ENCODE results near the gene PCSK2.
"Not testable (repeated sequence)": the region's sequence is repeated elsewhere in the genome, so short reads cannot be mapped to it uniquely, and the experiment has no call there.

The PCSK2 gene, protein sequence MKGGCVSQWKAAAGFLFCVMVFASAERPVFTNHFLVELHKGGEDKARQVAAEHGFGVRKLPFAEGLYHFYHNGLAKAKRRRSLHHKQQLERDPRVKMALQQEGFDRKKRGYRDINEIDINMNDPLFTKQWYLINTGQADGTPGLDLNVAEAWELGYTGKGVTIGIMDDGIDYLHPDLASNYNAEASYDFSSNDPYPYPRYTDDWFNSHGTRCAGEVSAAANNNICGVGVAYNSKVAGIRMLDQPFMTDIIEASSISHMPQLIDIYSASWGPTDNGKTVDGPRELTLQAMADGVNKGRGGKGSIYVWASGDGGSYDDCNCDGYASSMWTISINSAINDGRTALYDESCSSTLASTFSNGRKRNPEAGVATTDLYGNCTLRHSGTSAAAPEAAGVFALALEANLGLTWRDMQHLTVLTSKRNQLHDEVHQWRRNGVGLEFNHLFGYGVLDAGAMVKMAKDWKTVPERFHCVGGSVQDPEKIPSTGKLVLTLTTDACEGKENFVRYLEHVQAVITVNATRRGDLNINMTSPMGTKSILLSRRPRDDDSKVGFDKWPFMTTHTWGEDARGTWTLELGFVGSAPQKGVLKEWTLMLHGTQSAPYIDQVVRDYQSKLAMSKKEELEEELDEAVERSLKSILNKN

DNA sequence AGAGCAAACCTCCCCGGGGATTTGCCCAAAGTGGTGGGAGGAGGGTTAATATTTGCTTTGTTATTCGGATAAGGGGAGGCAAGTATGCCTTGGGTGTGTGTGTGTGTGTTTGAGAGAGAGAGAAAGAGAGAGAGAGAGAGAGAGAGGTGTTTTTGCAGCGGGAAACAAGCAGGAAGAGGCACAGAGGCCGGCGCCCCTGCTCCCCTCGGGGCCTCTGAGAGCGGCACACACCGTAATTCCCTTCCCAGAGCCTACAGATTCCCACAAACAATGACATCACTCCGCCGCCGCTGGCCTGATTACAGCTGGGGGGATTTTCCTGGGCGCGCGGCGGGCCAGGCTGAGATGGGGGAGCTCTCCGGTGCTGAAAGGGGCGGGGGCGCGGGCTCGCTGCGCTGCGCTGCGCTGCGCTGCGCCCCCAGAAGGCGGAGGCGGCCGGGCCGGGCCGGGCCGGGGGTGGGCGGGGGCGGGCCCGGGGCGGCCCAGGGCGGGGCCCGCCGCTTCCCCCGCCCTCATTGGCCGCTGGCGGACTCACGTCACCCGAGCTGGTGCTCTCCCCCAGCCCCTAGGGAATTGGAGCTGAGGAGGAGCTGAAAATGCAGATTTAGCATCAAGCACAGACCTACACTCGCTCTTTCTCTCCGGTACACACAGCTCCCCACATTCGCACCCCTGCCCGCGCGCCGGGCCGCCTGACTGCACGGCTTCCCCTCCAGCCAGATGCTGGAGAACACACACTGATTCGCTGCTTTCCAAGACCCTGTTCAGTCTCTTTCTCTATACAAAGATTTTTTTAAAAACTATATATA lies at the start of gene PCSK2:
Gene PCSK2 (plus strand): TSS at position 631 of the 809 bp plus-strand sequence. CDS start 266 bp downstream, outside the sequence.
- DNase-seq (ENCODE audit: low read depth in 2 of 2) = no peak

DNA sequence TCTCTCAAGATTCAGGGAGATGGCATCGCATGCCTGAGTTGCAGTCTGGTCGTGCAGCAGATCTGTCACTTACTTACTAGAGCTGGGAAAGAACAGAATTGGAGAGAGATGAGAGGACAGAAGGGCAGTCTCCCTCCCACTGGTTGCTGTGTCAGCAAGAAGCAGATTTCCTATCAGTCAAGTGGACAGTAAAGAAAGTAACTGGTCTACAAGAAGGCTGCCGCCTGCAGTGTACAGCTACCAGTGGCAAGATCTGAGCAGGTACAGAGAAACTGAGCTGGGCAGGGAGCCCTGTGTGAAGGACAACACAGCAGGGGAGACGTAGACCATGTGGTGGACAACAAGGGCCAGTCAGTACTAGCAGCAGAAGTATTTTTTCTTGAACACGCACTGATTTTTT lies 49.5 kb upstream of the PCSK2 start:
- no peak for DNase-seq (ENCODE audit: low read depth in 2 of 2)

DNA sequence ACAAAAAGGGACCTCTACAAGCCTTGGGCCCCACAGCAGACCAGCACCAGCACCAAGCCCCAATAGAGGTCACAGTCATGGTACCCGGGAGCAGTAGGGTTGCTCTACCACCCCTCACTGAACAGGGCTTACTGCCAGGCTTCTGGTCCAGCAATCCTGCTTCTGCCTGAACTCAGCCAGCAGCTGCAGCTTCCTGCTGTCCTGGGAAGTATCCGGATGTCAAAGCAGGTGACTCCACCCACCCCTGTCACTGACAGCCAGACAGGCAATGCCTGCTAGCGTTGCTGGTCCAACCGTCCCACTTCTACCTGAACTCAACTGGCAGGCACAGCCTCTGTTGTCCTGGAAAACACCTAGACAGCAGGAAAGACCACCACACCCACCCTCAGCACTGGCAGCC lies 47.0 kb upstream of the PCSK2 start:
- DNase-seq (ENCODE audit: low read depth in 2 of 2) = no peak

DNA sequence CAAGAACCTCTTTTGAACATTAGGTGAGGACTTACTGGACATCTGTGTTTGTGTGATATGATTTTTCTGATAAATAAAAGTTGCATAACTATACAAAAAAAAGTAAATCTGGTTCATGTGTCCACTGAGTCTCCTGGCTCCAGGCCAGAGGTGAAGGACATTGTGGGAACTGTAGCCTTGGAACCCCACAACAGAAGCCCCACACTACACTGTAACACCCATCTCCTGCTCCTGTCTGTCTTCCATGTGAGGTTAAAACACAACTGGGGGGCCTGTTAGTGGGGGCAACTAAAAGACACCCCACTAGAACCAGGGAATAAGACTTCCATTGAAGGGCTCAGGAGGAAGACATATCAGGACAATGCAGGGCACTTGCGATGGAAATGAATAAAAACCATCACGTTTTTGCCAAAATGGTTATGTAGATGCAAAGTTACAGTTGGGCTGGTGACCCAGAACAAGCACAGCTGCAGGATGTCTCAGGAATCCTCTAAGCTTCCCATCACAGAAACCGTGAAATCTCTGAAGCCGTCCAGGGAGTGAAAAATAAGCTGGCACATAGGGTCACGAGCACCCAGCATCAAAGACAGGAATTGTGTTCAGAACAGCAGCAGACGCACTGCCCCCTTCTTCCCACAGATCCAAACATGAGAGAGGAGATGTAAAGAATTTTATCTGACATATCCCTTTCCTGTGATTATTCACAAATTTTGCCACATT lies 36.7 kb upstream of the PCSK2 start:
- no peak for DNase-seq (ENCODE audit: low read depth in 2 of 2)

DNA sequence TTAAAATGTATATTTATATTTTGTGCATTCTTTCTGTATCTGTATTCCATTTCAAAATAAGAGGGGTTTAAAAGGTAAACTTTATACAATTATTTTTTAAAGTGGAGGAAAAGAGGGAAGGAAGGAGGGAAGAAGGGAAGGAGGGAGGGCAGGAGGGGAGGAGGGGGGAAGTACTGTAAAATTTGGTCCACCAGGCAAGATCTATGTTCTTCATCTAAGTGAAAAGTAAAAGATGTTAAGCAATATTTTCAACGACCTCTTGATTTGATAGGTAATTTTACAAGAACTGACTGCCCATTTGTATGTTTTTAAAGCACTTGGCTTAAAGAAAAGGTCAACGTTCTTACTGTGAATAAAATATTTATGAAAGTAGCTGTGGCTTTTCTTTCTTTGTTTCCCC lies 29.8 kb upstream of the PCSK2 start:
- no peak for DNase-seq (ENCODE audit: low read depth in 2 of 2)

DNA sequence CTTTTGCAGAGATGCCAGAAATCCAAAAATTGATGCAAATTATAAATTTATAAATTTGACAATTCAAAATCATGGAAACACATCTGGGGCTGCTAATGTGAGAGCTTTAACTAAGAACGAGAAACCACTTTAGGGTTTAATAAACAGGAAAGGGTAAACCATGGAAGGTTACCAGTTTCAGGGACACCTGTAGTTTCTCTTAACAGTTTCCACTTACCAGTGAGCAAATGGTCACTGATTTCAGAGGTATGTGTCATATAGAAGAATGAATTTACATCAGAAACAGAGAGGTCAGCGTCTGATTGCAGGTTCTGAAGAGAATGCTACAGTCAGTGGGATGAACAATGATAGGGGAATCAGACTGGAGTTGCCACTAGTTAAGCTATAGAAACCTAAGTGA lies 24.8 kb upstream of the PCSK2 start:
- no peak for DNase-seq (ENCODE audit: low read depth in 2 of 2)

DNA sequence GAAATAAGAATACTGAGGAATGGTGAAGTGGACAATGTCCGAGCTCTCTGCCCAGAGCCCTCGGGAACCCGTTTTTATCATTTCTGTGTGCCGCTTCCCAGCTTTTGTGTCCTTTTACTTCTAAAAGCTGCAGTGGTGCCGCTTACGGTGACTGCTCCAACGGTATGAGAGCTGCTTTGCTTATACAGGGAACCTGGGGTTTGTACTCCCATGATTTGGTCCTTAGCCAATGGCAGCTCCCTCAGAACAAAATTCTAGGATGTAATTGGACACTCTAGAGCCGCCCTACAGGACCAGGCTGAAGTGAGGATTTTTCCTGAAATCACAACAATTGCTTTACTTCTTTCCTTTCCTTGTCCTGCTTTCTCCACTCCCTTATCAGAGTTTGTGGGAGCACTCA lies 24.2 kb upstream of the PCSK2 start:
- no peak for DNase-seq (ENCODE audit: low read depth in 2 of 2)

DNA sequence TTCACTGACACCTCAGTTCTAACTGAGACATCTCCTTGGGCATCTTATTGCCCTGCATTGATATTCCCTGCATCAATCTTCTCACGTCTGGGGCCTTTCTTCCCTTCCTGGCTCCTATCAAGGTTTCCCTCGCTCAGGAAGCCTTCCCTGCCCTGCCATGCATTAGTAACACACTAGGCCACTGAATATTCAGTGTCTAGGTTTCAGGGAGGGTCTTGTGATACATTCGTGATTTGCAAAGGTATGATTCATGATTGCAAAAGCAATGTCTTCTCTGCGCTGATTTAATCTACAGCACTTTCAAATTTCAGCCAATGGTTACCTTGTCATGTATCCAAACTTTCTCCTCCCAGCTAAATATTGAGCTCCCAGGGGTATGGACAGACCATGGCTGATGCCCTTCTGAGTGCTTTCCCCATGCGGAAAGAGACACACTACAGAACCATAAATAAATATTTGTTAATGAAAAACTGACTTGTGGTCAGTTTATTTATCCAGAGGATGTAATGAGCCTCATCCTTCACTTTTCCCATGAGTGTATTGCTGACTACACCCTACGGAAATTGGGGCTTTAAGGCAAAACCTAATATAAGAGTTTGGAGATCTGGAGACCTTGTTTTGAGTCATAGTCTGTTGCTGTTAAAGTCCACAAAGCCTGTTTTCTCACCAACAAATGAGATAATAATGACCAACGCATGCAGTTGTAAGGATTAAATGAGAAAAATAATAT lies 21.6 kb upstream of the PCSK2 start:
- no peak for DNase-seq (ENCODE audit: low read depth in 2 of 2)

DNA sequence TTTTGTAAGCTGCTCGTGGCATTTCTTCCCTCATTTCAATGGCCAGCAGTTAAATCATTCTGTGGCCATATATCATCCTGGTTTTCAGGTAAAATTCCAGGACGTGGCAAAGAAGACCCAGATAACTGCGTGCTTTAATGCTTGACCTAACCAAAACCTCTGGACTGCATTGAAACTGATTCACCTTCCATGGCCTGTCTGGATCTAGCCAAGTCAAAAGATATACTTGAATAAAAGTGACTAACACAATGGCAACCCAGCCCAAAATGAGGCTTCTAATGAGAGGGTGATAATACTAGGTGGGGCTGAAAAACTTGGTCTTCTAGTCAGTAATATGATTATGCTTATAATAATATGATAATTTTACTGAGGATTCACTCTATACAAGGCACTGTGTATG lies 16.5 kb upstream of the PCSK2 start:
- no peak for DNase-seq (ENCODE audit: low read depth in 2 of 2)

DNA sequence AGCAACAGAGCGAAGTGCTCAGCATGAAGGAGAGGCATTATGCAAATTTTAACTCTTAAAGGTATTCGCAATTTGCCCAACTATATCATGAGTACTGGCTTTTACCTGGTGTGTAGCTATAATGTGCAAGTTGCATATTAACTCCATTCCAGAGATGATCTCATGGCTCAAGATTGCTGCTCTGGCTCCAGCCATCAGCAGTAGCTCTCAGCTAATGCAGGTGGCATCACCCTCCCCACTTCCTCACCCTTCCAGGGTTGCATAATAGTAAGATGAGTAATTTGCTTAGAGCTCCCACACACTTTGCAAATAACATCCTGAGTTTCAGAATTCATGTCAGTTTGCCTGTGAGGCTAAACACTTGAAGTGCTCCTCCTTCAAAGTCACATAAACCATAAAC lies 15.9 kb upstream of the PCSK2 start:
- DNase-seq (ENCODE audit: low read depth in 2 of 2) = no peak

DNA sequence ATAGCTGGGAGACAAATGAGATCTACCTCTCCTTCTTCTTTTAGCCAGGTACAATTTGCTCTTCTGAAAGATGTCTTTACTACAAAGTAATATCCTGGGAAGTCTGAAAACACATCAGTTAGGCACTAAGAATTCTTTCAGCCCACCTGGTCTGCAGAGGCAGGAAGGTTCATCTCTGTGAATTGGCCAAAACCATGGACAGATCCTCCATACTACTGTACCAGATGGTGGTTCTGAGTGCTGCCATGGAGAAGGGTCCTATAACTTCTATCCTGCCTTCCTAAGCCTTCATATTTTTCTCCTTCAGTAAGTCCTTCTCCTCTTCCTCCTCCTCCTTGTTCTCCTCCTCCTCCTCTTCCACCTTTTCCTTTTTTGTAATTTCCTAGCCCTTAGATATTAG lies 11.7 kb upstream of the PCSK2 start:
- DNase-seq (ENCODE audit: low read depth in 2 of 2) = no peak

DNA sequence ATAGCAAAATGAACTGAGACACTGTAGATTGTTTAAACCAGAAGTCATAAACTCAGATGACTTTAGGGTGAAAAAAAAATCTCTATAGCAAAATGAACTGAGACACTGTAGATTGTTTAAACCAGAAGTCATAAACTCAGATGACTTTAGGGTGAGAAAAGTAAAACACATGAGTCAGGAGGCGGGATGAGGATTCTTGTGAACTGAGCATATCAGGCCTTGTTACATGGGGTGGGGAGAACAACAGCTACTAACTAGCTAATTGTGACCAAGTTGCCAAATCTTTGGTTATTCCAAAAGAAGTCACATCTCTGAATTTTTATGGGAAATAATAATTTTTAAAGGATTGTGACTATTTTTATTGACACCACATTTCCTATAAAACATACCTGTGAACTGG lies 7.0 kb upstream of the PCSK2 start:
- not testable (repeated sequence) for DNase-seq (ENCODE audit: low read depth in 2 of 2)

DNA sequence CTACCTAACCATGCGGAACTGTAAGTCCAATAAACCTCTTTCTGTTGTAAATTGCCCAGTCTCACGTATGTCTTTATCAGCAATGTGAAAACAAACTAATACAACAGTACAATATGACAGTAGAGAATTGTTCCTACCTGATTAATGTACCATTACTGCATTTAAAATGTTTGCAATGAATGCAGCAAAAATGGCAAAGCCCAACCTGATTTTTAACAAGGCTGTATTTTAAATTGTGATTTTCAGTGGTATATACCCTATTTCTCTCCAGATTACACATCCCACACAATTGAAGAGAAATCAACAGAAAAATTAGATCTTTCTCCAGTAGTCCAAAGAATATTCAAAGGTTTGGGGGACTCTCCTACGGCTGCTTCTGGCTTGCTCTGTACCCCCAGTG lies 3.3 kb upstream of the PCSK2 start:
- no peak for DNase-seq (ENCODE audit: low read depth in 2 of 2)

DNA sequence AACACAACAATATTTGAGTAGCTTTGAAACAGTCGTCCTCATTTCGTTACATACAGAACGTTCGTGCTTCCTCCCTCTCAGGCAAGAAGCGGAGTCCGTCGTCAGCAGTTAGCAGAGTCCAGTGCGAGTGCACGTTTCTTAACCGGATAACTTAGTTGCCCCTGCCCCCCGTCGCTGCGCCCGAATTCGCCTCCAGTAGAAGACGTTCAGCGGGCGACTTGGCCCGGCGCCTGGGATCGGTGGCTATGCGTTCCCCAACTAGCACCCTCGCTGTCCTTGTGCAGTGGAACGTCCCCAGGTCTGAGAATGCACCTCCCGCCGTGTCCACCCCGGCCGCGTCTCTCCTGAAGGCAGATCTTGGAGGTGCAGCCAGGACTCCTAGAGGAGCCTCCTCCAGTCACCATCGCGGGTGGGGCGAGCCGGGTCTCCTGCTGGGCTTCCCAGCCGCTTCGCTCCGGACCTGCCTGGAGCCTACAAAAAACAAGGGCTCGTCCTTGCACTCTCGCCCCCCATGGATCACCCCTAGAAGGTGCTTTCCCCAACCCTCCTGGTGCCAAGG lies 910 bp upstream of the PCSK2 start:
- no peak for DNase-seq (ENCODE audit: low read depth in 2 of 2)

DNA sequence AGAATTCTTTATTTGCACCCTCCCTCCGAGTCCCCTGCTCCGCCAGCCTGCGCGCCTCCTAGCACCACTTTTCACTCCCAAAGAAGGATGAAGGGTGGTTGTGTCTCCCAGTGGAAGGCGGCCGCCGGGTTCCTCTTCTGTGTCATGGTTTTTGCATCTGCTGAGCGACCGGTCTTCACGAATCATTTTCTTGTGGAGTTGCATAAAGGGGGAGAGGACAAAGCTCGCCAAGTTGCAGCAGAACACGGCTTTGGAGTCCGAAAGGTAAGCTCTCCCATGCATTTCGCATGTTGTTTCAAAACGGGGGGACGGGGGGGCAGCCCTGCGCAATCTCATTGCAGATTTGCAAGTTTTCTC lies 357 bp downstream of the PCSK2 start:
- DNase-seq (ENCODE audit: low read depth in 2 of 2) = no peak

DNA sequence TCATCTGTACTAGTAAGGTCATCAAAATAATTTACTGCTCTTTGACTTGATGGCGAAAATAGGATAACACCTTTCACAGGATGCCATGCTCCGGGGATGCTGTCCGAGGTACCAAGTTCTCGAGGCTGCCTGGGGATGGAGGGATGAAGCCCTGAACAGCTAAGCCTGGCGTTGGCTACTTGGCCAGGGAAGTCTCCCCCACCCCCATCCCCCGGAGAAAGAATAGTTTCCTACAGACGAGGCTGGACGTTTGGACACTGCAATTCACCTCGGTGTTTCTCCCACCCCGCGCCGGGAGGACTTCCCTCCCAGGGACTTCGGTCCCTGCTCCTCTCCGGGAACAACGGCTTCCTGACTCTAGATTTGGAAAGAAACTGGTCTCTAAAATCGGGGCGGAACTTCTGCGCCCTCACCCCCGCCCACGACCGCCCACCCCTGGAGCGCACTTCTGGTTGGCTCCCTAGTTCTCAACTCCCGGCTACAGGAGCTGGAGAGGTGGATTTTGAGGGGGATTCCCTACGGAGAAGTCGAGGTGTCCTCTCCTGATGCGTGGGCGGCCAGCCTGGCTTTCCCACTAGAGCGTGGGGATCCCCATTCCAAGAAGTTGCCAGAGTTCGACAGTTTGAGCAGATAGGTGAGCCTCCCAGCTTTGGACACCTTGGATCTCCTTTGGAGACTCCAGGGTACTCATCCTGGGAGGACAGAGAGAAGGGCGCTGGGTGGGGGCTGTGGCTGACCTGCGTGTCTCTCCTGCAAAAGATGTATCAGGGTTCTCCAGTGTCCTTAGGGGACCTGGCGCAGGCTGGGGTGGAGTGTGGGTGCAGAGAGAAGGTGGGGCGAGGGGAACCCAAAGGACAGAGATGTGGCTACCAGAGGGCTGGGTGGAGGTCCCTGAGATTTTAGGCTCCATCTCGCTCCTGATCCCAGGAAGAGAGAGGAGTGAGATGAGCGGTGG lies 1.1 kb downstream of the PCSK2 start:
- DNase-seq (ENCODE audit: low read depth in 2 of 2) = no peak

DNA sequence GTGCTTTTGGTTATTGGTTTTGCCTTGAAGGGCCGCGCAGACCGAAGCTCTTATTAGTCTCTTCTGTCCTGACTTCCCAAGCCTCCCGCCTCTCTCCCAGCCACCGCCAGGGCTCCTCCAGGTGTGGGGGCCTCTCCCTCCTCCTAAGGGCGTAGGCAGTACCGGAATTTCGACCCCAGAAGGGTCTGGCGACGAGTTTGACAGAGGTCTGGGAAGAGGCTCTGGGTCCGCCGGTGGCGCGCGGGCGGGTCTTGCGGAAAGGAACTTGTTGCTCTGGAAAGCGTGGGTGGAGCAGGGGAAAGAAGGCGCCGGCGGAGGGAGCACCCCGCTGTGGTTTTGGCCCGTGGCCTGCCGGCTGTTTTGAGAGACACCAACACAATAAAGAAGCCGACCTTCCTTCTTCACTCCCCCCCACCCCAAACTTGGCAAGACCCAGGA lies 1.8 kb downstream of the PCSK2 start:
- no peak for DNase-seq (ENCODE audit: low read depth in 2 of 2)

DNA sequence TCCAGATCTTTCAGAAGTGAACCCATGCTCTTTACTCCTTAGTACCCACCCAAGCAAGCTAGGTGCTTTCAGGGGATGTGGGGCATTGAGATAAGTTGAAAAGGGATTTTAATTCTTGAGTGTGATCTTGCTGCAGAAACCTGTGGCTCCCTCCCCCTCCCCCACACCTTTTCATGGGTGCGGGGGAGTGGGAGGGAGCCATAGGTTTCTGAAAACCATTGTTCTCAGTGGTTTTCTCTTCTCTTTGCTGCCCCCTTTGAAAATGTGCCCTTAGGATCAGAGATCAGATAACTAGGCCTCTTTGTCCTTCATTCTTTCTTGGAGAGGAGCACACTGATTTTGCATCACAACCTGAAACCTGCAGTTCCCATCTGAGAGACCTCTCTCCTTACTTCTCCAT lies 2.4 kb downstream of the PCSK2 start:
- no peak for DNase-seq (ENCODE audit: low read depth in 2 of 2)

DNA sequence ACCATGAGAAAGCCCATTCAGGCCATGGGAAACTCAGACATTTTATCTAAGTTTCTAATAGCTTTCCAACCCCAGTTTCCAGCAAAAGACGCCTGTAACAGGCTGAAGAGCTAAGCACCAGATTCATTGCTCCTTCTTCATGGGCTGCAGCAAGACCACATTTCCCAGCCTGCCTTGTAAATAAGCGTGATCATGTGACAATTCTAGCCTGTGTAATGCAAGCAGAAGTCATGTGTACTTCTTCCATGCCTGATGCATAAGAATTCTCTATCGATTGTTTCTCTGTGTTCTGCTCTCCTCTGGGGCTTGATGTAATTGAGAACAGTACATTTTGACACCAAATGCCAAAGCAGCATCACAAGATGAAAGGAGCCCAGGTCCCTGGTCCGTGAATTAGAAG lies 6.8 kb downstream of the PCSK2 start:
- no peak for DNase-seq (ENCODE audit: low read depth in 2 of 2)

DNA sequence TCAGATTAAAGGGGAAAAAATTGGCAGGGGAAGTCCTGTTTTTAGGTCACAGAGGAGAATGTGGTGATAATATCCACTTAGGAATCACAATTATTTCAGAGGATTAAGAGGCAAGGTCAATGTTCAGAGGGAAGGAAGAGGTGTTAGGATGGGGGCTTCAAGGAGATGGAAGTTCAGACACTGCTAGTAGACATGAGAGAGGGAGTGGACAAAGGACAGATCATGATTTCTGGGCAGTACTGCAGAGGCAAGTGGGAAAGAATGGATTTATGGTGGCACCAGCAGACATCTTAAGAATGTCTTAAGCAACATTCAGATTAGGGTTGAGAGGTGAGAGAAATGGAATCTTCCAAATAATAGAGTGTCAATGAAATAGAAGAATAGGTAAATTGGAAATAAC lies 9.9 kb downstream of the PCSK2 start:
- DNase-seq (ENCODE audit: low read depth in 2 of 2) = no peak

Measured in stimulated activated CD4-positive, alpha-beta T cell treated with anti-CD3 and anti-CD28 coated beads, Interleukin-1b, Interleukin-23, amount 100 ng/mL, for 1 hour (primary cell).